ENCODE measurements around the gene ZNF334.

Gene ZNF334

GRCh38 chr20:46543959-46544358, 30.6 kb upstream of the ZNF334 start:
- Histone ChIP-seq H3K4me1 (no peaks in the 10 kb centered on the region), H3K9me3 (no peaks in the 10 kb centered on the region), H3K4me3 (no peak overlapping the region), H3K27ac (no peak overlapping the region), H3K36me3 (no peaks in the 10 kb centered on the region), H3K27me3 (peaks cover 0 to 42% of the 10 kb centered on the region in 2 donors)
- DNase-seq = no peak
- intact Hi-C loops (cut with DNase I; ENCODE audit: low total_unique reads) = no loop called here
- TF ChIP-seq, protein P1, sequence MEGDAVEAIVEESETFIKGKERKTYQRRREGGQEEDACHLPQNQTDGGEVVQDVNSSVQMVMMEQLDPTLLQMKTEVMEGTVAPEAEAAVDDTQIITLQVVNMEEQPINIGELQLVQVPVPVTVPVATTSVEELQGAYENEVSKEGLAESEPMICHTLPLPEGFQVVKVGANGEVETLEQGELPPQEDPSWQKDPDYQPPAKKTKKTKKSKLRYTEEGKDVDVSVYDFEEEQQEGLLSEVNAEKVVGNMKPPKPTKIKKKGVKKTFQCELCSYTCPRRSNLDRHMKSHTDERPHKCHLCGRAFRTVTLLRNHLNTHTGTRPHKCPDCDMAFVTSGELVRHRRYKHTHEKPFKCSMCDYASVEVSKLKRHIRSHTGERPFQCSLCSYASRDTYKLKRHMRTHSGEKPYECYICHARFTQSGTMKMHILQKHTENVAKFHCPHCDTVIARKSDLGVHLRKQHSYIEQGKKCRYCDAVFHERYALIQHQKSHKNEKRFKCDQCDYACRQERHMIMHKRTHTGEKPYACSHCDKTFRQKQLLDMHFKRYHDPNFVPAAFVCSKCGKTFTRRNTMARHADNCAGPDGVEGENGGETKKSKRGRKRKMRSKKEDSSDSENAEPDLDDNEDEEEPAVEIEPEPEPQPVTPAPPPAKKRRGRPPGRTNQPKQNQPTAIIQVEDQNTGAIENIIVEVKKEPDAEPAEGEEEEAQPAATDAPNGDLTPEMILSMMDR (IDR thresholded peaks at IDR 0.05) = no peak

DNA sequence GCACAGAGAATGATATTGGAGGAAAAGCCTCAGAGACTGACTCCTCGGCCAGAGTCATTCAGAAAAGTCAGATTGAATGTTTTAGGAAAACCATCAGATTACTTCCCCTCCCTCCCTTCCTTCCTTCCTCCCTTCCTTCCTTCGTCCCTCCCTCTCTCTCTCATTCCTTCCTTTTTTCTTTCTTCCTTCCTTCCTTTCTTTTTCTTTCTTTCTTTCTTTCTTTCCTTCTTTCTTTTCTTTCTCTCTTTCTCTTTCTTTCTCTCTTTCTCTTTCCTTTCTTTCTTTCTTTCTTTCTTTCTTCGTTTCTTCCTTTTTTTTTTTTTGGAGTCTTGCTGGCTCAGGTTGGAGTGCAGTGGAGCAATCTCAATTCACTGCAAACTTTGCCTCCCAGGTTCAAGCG, 29.7 kb upstream of the ZNF334 start:
- intact Hi-C loops (cut with DNase I; ENCODE audit: low total_unique reads) = no loop called here
- TF ChIP-seq, protein P1 (IDR thresholded peaks at IDR 0.05) = no peak
- Histone ChIP-seq H3K4me1 (no peaks in the 10 kb centered on the region), H3K4me3 (no peak overlapping the region), H3K9me3 (no peaks in the 10 kb centered on the region), H3K27ac (no peak overlapping the region), H3K27me3 (peaks cover 0 to 44% of the 10 kb centered on the region in 2 donors), H3K36me3 (no peaks in the 10 kb centered on the region)
- DNase-seq = no peak

DNA sequence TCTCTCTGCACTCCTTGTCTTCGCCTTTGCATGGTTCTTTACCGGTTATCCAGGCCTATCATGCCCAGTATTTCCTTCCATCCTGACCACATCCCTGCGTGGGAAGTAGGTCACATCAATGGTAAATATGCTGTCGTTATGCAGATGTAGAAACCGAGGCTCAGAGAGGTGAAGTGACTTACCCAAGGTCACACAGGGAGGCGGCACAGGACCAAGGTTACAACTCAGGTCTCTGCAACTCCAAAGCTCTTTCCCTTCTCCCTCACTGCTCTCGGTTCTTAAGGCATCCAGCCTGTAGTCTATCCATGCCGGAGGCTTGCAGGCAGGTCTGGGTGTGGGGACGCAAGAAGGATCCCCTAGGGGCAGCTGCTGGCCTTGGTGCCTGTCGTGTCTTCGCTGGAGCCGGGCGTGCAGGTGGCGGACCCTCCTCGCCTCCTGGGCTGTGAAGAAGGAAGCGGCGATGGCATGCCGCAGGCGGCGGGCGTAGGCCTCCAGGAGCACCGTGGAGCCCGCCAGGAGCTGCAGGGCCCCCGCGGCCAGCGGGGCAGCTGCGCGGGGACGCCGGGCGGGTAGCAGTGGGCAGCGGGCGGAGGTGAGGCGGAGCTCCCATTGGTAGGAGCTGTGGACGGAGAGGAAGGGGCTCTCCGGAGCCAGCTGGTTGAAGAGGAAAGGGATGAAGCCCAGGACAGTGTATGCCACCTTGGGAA, 28.0 kb upstream of the ZNF334 start:
- Histone ChIP-seq H3K27ac (no peak overlapping the region), H3K36me3 (no peaks in the 10 kb centered on the region), H3K27me3 (peaks cover 0 to 51% of the 10 kb centered on the region in 2 donors), H3K9me3 (no peaks in the 10 kb centered on the region), H3K4me1 (no peaks in the 10 kb centered on the region), H3K4me3 (no peak overlapping the region)
- intact Hi-C loops (cut with DNase I; ENCODE audit: low total_unique reads) = no loop called here
- no peak for DNase-seq
- TF ChIP-seq, protein P1 (IDR thresholded peaks at IDR 0.05) = no peak

DNA sequence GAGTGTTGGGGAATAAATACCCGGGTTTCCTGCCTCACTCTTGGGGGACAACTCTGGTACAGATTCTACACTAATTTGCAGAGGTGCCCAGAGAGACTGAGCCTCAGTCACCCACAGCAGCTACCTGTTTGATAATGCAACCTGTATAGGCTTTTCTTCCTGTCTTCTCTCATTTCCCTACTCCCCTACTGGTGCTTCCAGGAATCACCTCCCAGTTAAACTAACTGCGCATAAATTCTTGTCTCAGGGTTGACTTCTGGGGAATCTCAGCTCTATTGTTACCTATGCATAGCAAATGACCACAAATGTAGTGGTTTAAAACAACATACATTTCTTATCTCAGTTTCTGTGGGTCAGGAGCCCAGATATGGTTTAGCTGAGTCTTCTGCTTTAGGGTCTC, 25.8 kb upstream of the ZNF334 start:
- intact Hi-C loops (cut with DNase I; ENCODE audit: low total_unique reads) = no loop called here
- no peaks in the 10 kb centered on the region for H3K4me1 ChIP-seq
- H3K36me3 ChIP-seq = no peaks in the 10 kb centered on the region
- H3K9me3 ChIP-seq = no peaks in the 10 kb centered on the region
- no peak overlapping the region for H3K4me3 ChIP-seq
- H3K27me3 ChIP-seq = peaks cover 0 to 35% of the 10 kb centered on the region in 2 donors
- TF ChIP-seq, protein P1 (IDR thresholded peaks at IDR 0.05) = no peak
- no peak overlapping the region for H3K27ac ChIP-seq
- DNase-seq = no peak

DNA sequence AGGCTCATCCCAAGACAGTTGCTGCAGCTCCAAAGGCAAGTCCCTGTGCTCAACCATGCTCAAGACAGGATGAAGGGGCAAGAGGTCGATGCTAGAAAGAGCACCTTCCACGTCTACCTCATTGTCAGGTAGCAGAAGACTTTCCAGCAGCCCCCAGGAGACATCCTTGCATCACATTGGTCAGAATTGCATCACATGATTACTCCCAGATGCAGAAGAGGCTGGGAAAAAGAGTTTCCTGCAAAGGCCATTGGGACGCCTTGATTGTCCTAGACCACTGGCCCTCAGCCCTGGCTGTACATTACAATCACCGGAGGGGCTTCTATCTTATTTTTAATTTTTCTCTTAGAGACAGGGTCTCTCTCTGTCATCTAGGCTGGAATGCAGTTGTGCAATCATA, 17.3 kb upstream of the ZNF334 start:
- TF ChIP-seq, protein P1 (IDR thresholded peaks at IDR 0.05) = no peak
- intact Hi-C loops (cut with DNase I; ENCODE audit: low total_unique reads) = no loop called here

More for the DNA sequence above, 17.3 kb upstream of the ZNF334 start:
- Histone ChIP-seq H3K27ac (no peak overlapping the region), H3K9me3 (no peaks in the 10 kb centered on the region), H3K27me3 (peaks cover 0 to 21% of the 10 kb centered on the region in 2 donors), H3K4me3 (no peak overlapping the region), H3K4me1 (no peaks in the 10 kb centered on the region), H3K36me3 (no peaks in the 10 kb centered on the region)
- no peak for DNase-seq
